Neural crest cell (in vitro differentiated cells): Measurements from ENCODE around the gene RIMBP2. TPM values are rescaled to one million over a fixed set of nuclear protein-coding genes. Genes with fewer than 3 reads are reported as not detected.

Experiments used
- DNase-seq: peaks from one replicate; pipeline ENCODE4 v3.0.0; 2021; ENCODE audit warnings: low read depth, mixed read lengths, low spot score
- H3K27ac Mint-ChIP-seq: one replicate; pipeline ENCODE4 v1.8.0; 2021; ENCODE audit warnings: mild to moderate bottlenecking, mixed read lengths; ENCODE audit not compliant: unreplicated experiment
- H3K27me3 Mint-ChIP-seq: 2 replicates; pipeline ENCODE4 v1.8.0; 2021; ENCODE audit warnings: low read depth, mild to moderate bottlenecking, mixed read lengths
- H3K36me3 Mint-ChIP-seq: 2 replicates; pipeline ENCODE4 v1.8.0; 2021; ENCODE audit warnings: low read depth, mild to moderate bottlenecking, mixed read lengths
- H3K4me1 Mint-ChIP-seq: 2 replicates; pipeline ENCODE4 v1.8.0; 2021; ENCODE audit warnings: mixed read lengths
- H3K4me3 Mint-ChIP-seq: one replicate; pipeline ENCODE4 v1.8.0; 2021; ENCODE audit warnings: mild to moderate bottlenecking, mixed read lengths
- H3K9me3 Mint-ChIP-seq: 2 replicates; pipeline ENCODE4 v1.8.0; 2021; ENCODE audit warnings: mixed read lengths
- total RNA-seq: library from RNA; stranded (reverse); gene quantifications from 2 replicates; pipeline ENCODE4 v1.2.1, GENCODE V29; 2021
- TF ChIP-seq, protein P1 (sequence below): fragments of 200-600 bp; sonication (generic); conservative IDR thresholded peaks from 2 replicates; pipeline ENCODE4 v1.5.0; 2021; ENCODE audit warnings: antibody characterized with exemption, mild to moderate bottlenecking

The RIMBP2 gene
- total RNA-seq, 1 donor from 2014 or later, result 5.9 TPM

GRCh38 chr12:130615861-130616345 is 100.2 kb downstream of the RIMBP2 start:
- H3K36me3 Mint-ChIP-seq, result no peaks in the 10 kb centered on the region
- no peaks in the 10 kb centered on the region for H3K9me3 Mint-ChIP-seq
- H3K27me3 Mint-ChIP-seq, result no peaks in the 10 kb centered on the region
- no peaks in the 10 kb centered on the region for H3K4me1 Mint-ChIP-seq
- H3K4me3 Mint-ChIP-seq, result no peak overlapping the region
- TF ChIP-seq, protein P1, sequence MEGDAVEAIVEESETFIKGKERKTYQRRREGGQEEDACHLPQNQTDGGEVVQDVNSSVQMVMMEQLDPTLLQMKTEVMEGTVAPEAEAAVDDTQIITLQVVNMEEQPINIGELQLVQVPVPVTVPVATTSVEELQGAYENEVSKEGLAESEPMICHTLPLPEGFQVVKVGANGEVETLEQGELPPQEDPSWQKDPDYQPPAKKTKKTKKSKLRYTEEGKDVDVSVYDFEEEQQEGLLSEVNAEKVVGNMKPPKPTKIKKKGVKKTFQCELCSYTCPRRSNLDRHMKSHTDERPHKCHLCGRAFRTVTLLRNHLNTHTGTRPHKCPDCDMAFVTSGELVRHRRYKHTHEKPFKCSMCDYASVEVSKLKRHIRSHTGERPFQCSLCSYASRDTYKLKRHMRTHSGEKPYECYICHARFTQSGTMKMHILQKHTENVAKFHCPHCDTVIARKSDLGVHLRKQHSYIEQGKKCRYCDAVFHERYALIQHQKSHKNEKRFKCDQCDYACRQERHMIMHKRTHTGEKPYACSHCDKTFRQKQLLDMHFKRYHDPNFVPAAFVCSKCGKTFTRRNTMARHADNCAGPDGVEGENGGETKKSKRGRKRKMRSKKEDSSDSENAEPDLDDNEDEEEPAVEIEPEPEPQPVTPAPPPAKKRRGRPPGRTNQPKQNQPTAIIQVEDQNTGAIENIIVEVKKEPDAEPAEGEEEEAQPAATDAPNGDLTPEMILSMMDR, result no peak
- DNase-seq, result no peak
- H3K27ac Mint-ChIP-seq, result no peak overlapping the region

GRCh38 chr12:130614530-130614905 is 101.6 kb downstream of the RIMBP2 start:
- no peaks in the 10 kb centered on the region for H3K9me3 Mint-ChIP-seq
- H3K4me1 Mint-ChIP-seq, result no peaks in the 10 kb centered on the region
- DNase-seq, result no peak
- no peaks in the 10 kb centered on the region for H3K27me3 Mint-ChIP-seq
- TF ChIP-seq, protein P1, result no peak
- no peaks in the 10 kb centered on the region for H3K36me3 Mint-ChIP-seq
- no peak overlapping the region for H3K27ac Mint-ChIP-seq
- H3K4me3 Mint-ChIP-seq, result no peak overlapping the region

- DNase-seq, result no peak
- no peaks in the 10 kb centered on the region for H3K27me3 Mint-ChIP-seq
- H3K9me3 Mint-ChIP-seq, result no peaks in the 10 kb centered on the region
- H3K27ac Mint-ChIP-seq, result no peak overlapping the region
- H3K36me3 Mint-ChIP-seq, result no peaks in the 10 kb centered on the region
- H3K4me3 Mint-ChIP-seq, result no peak overlapping the region
- TF ChIP-seq, protein P1, result no peak
- H3K4me1 Mint-ChIP-seq, result peaks cover 1% of the 10 kb centered on the region
Observed at GRCh38 chr12:130613831-130614529, 102.1 kb downstream of the RIMBP2 start.

GRCh38 chr12:130613131-130613530 is 103.0 kb downstream of the RIMBP2 start:
- no peak for DNase-seq
- peaks cover 10% of the 10 kb centered on the region for H3K4me1 Mint-ChIP-seq
- H3K4me3 Mint-ChIP-seq, result no peak overlapping the region
- H3K27ac Mint-ChIP-seq, result no peak overlapping the region
- H3K9me3 Mint-ChIP-seq, result no peaks in the 10 kb centered on the region
- TF ChIP-seq, protein P1, result no peak
- H3K27me3 Mint-ChIP-seq, result no peaks in the 10 kb centered on the region
- no peaks in the 10 kb centered on the region for H3K36me3 Mint-ChIP-seq

GRCh38 chr12:130611026-130611905 is 104.8 kb downstream of the RIMBP2 start:
- Mint-ChIP-seq H3K27me3 (no peaks in the 10 kb centered on the region), H3K4me1 (peaks cover 13% of the 10 kb centered on the region), H3K9me3 (no peaks in the 10 kb centered on the region), H3K36me3 (no peaks in the 10 kb centered on the region), H3K4me3 (no peak overlapping the region), H3K27ac (no peak overlapping the region)
- no peak for DNase-seq
- TF ChIP-seq, protein P1, result no peak
